ENCODE measurements around the gene ADCY9.
"Not testable (repeated sequence)": the region's sequence is repeated elsewhere in the genome, so short reads cannot be mapped to it uniquely, and the experiment has no call there.

Gene ADCY9

DNA sequence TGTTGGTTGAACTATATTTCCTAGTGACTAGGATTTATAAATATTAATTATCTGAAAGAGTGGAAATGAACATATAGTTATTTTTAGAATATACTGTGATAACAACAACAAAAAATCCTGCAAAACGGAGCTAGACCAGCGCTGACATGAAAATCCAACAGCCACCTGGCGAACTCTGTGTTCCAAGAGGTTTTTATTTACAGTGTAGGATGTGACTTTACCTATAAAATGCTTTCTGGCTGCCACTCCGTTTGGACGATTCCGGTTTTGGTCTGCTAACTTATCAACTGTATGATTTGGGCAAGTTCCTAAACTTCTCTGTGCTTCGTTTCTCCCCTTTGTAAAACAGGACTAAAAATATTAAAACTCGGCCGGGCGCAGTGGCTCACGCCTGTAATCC lies 73.7 kb downstream of the ADCY9 start:
- Histone ChIP-seq H3K36me3 (ENCODE audit: control insufficient read depth, insufficient read depth, low read length) (no peaks in the 10 kb centered on the region), H3K4me1 (ENCODE audit: control insufficient read depth, insufficient read depth, low read length, poor library complexity, severe bottlenecking) (no peaks in the 10 kb centered on the region), H3K27me3 (replicated peaks; ENCODE audit: control insufficient read depth, insufficient read depth, low read length, poor library complexity, severe bottlenecking) (no peaks in the 10 kb centered on the region), H3K9me3 (ENCODE audit: control insufficient read depth, low read length) (no peaks in the 10 kb centered on the region), H3K27ac (ENCODE audit: insufficient read depth, low read length, poor library complexity, severe bottlenecking) (no peak overlapping the region), H3K4me3 (ENCODE audit: insufficient read depth, low read depth, low read length, poor library complexity, severe bottlenecking) (no peak overlapping the region)
- no peak for DNase-seq

DNA sequence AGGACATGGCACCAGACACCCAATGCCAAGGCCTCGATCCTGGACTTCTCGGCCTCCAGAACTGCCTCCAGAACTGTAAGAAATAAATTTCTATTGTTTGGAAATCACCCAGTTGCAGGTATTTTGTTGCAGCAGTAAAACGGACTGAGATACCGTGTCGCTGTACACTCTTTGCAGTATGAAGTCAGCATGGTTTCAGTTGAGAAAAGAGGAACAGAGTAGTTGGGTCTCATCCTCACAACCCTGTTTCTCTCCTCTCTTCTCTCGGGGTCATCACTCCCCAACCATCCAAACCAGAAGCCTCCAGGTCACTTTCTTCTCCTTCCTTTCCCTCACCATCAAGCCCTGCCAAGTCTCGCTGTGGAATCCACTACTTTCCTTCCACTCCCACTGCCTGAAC lies 77.8 kb downstream of the ADCY9 start:
- Histone ChIP-seq H3K4me1 (ENCODE audit: control insufficient read depth, insufficient read depth, low read length, poor library complexity, severe bottlenecking) (no peaks in the 10 kb centered on the region), H3K27ac (ENCODE audit: insufficient read depth, low read length, poor library complexity, severe bottlenecking) (no peak overlapping the region), H3K4me3 (ENCODE audit: insufficient read depth, low read depth, low read length, poor library complexity, severe bottlenecking) (no peak overlapping the region), H3K27me3 (replicated peaks; ENCODE audit: control insufficient read depth, insufficient read depth, low read length, poor library complexity, severe bottlenecking) (no peaks in the 10 kb centered on the region), H3K36me3 (ENCODE audit: control insufficient read depth, insufficient read depth, low read length) (no peaks in the 10 kb centered on the region), H3K9me3 (ENCODE audit: control insufficient read depth, low read length) (no peaks in the 10 kb centered on the region)
- no peak for DNase-seq

DNA sequence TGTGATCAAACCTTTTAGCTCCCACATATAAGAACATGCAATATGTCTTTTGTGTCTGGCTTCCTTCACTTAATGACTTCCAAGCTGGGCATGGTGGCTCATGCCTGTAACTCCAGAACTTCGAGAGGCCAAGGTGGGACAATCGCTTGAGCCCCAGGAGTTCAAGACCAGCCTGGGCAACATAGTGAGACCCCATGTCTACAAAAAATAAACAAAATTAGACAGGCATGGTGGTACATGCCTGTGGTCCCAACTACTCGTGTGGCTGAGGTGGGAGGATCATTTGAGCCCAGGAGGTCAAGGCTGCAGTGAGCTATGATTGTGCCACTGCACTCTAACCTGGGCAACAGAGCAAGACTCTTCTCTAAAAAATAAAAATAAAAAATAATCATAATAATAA lies 79.3 kb downstream of the ADCY9 start:
- not testable (repeated sequence) for DNase-seq; H3K27me3 ChIP-seq (replicated peaks; ENCODE audit: control insufficient read depth, insufficient read depth, low read length, poor library complexity, severe bottlenecking); H3K9me3 ChIP-seq (ENCODE audit: control insufficient read depth, low read length); H3K4me1 ChIP-seq (ENCODE audit: control insufficient read depth, insufficient read depth, low read length, poor library complexity, severe bottlenecking); H3K4me3 ChIP-seq (ENCODE audit: insufficient read depth, low read depth, low read length, poor library complexity, severe bottlenecking); H3K27ac ChIP-seq (ENCODE audit: insufficient read depth, low read length, poor library complexity, severe bottlenecking); H3K36me3 ChIP-seq (ENCODE audit: control insufficient read depth, insufficient read depth, low read length)

DNA sequence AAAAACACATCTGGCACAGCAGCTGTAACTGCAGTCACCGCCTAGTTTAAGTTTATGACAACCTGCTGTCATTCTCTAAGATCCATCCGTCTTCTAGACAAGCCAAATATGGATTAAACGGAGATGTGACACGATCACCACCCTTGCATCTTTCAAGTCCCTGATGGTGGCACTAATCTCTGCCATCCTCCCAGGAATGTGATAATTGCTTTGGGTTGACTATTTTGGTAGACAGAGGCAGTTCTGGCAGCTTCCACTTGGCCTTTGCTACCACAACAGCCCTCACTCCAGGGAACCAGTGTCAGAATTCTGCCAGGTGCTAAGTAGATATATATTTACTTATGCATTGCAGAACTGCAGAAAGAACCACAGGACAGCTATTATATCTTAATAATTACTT lies 81.3 kb downstream of the ADCY9 start:
- H3K4me3 ChIP-seq (ENCODE audit: insufficient read depth, low read depth, low read length, poor library complexity, severe bottlenecking) = no peak overlapping the region
- H3K36me3 ChIP-seq (ENCODE audit: control insufficient read depth, insufficient read depth, low read length) = no peaks in the 10 kb centered on the region
- H3K27me3 ChIP-seq (replicated peaks; ENCODE audit: control insufficient read depth, insufficient read depth, low read length, poor library complexity, severe bottlenecking) = no peaks in the 10 kb centered on the region
- no peak overlapping the region for H3K27ac ChIP-seq (ENCODE audit: insufficient read depth, low read length, poor library complexity, severe bottlenecking)
- H3K9me3 ChIP-seq (ENCODE audit: control insufficient read depth, low read length) = no peaks in the 10 kb centered on the region
- no peak for DNase-seq
- no peaks in the 10 kb centered on the region for H3K4me1 ChIP-seq (ENCODE audit: control insufficient read depth, insufficient read depth, low read length, poor library complexity, severe bottlenecking)

DNA sequence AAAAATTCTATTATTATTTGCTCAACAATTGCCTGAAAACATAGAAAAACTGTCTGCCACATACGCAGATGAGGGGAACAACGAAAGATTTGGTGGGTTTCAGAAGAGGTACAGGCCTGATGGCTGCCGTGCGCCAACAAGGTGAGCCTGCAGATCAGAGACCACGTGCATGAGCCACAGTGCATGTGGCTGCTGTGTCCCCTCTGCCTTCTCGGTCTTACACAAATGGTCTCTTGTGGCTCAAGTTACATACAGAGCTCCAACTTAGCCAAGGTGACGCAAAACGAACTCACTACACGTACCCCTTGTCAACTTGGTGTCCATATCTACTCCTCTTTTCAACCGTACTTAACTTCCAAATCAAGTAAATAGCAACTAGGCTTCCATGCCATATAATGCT lies 82.3 kb downstream of the ADCY9 start:
- Histone ChIP-seq H3K4me3 (ENCODE audit: insufficient read depth, low read depth, low read length, poor library complexity, severe bottlenecking) (no peak overlapping the region), H3K27me3 (replicated peaks; ENCODE audit: control insufficient read depth, insufficient read depth, low read length, poor library complexity, severe bottlenecking) (no peaks in the 10 kb centered on the region), H3K27ac (ENCODE audit: insufficient read depth, low read length, poor library complexity, severe bottlenecking) (no peak overlapping the region), H3K9me3 (ENCODE audit: control insufficient read depth, low read length) (no peaks in the 10 kb centered on the region), H3K4me1 (ENCODE audit: control insufficient read depth, insufficient read depth, low read length, poor library complexity, severe bottlenecking) (no peaks in the 10 kb centered on the region), H3K36me3 (ENCODE audit: control insufficient read depth, insufficient read depth, low read length) (no peaks in the 10 kb centered on the region)
- DNase-seq = no peak

DNA sequence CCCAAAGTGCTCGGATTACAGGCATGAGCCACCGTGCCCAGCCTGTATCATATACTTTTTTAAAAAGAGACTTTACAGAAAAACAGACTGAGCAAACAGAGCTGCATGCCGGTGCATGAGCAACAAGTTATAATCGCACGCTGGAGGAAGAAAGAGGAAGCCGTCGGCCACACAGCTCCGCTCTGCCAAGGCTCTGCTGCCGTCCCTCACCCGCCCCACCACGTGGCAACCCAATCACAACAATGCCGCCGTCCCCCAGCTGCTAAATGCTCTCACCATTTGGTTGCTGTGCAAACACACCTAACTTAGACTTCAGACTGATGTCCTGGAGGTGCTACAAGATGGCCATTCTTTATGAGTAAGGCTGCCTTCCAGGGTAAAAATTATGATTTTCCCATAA lies 83.5 kb downstream of the ADCY9 start:
- Histone ChIP-seq H3K4me3 (ENCODE audit: insufficient read depth, low read depth, low read length, poor library complexity, severe bottlenecking) (no peak overlapping the region), H3K36me3 (ENCODE audit: control insufficient read depth, insufficient read depth, low read length) (no peaks in the 10 kb centered on the region), H3K4me1 (ENCODE audit: control insufficient read depth, insufficient read depth, low read length, poor library complexity, severe bottlenecking) (no peaks in the 10 kb centered on the region), H3K9me3 (ENCODE audit: control insufficient read depth, low read length) (no peaks in the 10 kb centered on the region), H3K27me3 (replicated peaks; ENCODE audit: control insufficient read depth, insufficient read depth, low read length, poor library complexity, severe bottlenecking) (no peaks in the 10 kb centered on the region), H3K27ac (ENCODE audit: insufficient read depth, low read length, poor library complexity, severe bottlenecking) (no peak overlapping the region)
- no peak for DNase-seq

DNA sequence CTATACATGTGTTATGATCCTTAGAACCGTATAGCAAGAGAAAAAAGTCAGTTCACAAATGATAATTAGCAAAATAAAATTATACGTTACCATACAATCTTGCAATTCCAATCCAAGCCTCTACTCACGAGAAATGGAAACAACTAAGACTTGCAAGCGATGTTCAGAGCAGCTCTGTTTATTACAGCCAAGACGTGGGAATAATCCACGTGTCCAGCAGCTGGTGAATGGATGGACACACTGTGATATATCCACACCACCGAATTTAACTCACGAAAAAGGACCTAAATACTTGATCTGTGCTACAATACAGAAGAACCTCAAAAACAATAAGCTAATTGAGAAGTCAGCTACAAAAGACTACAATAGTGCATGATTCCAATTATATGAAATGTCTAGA lies 88.1 kb downstream of the ADCY9 start:
- no peak for DNase-seq
- Histone ChIP-seq H3K27ac (ENCODE audit: insufficient read depth, low read length, poor library complexity, severe bottlenecking) (no peak overlapping the region), H3K4me1 (ENCODE audit: control insufficient read depth, insufficient read depth, low read length, poor library complexity, severe bottlenecking) (no peaks in the 10 kb centered on the region), H3K4me3 (ENCODE audit: insufficient read depth, low read depth, low read length, poor library complexity, severe bottlenecking) (no peak overlapping the region), H3K27me3 (replicated peaks; ENCODE audit: control insufficient read depth, insufficient read depth, low read length, poor library complexity, severe bottlenecking) (no peaks in the 10 kb centered on the region), H3K36me3 (ENCODE audit: control insufficient read depth, insufficient read depth, low read length) (no peaks in the 10 kb centered on the region), H3K9me3 (ENCODE audit: control insufficient read depth, low read length) (no peaks in the 10 kb centered on the region)

DNA sequence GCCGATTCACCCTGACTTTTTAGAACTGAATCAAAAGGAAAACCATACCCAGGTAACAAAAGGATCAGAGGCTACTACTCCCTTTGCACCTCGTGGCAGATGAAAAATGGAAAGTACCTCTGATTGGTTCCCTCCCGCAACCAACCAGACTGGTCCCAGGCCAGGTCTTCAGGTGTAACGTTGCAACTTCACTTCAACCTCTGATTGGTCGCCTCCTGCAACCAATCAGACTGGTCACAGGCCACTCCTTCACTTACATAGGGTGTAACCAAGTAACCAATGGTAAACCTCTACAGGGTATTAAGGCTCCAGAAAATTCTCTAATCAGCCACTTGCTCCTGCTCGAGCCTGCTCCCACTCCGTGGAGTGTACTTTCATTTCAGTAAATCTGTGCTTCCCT lies 89.4 kb downstream of the ADCY9 start:
- Histone ChIP-seq H3K4me1 (ENCODE audit: control insufficient read depth, insufficient read depth, low read length, poor library complexity, severe bottlenecking) (no peaks in the 10 kb centered on the region), H3K36me3 (ENCODE audit: control insufficient read depth, insufficient read depth, low read length) (no peaks in the 10 kb centered on the region), H3K9me3 (ENCODE audit: control insufficient read depth, low read length) (no peaks in the 10 kb centered on the region), H3K27ac (ENCODE audit: insufficient read depth, low read length, poor library complexity, severe bottlenecking) (no peak overlapping the region), H3K27me3 (replicated peaks; ENCODE audit: control insufficient read depth, insufficient read depth, low read length, poor library complexity, severe bottlenecking) (no peaks in the 10 kb centered on the region), H3K4me3 (ENCODE audit: insufficient read depth, low read depth, low read length, poor library complexity, severe bottlenecking) (no peak overlapping the region)
- DNase-seq = no peak

DNA sequence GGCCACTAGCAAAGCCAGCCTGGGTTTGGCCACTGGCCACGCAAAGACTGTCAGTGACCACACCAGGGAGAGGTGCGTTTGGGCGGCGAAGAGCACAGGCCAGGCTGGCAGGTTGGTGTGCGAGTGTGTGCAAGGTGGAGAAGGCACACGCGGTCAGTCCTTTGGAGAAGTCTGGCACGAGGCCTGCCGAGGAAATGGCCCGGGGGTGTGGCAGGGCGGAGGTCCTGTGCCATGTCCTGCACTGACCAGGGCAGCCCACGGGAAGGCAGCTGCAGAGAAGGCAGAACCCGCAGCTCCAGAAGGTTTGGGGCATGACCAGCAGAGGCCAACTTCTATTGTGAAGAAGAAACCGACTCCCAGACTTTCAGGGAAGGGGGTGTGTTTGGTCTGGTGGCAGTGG lies 90.8 kb downstream of the ADCY9 start:
- H3K4me3 ChIP-seq (ENCODE audit: insufficient read depth, low read depth, low read length, poor library complexity, severe bottlenecking) = no peak overlapping the region
- H3K36me3 ChIP-seq (ENCODE audit: control insufficient read depth, insufficient read depth, low read length) = no peaks in the 10 kb centered on the region
- H3K27ac ChIP-seq (ENCODE audit: insufficient read depth, low read length, poor library complexity, severe bottlenecking) = no peak overlapping the region
- H3K9me3 ChIP-seq (ENCODE audit: control insufficient read depth, low read length) = no peaks in the 10 kb centered on the region
- H3K27me3 ChIP-seq (replicated peaks; ENCODE audit: control insufficient read depth, insufficient read depth, low read length, poor library complexity, severe bottlenecking) = no peaks in the 10 kb centered on the region
- no peak for DNase-seq
- H3K4me1 ChIP-seq (ENCODE audit: control insufficient read depth, insufficient read depth, low read length, poor library complexity, severe bottlenecking) = no peaks in the 10 kb centered on the region

DNA sequence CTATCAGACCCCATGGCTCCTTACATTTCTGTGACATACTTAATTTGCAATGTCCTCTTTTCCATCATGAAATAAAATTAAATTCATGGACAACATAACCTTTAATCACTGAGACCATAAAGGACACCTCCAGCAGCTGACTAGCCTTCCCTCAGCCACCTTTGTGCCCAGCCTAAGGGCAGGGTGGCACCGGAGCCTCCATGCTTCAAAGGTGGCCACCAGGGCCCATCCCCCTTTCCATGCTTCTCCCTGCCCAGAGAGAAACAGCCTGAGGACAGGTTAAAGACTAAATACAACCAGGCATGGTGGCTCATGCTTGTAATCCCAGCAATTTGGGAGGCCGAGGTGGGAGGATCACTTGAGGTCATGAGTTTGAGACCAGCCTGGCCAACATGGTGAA lies 94.3 kb downstream of the ADCY9 start:
- Histone ChIP-seq H3K27ac (ENCODE audit: insufficient read depth, low read length, poor library complexity, severe bottlenecking) (no peak overlapping the region), H3K27me3 (replicated peaks; ENCODE audit: control insufficient read depth, insufficient read depth, low read length, poor library complexity, severe bottlenecking) (no peaks in the 10 kb centered on the region), H3K4me3 (ENCODE audit: insufficient read depth, low read depth, low read length, poor library complexity, severe bottlenecking) (no peak overlapping the region), H3K9me3 (ENCODE audit: control insufficient read depth, low read length) (no peaks in the 10 kb centered on the region), H3K4me1 (ENCODE audit: control insufficient read depth, insufficient read depth, low read length, poor library complexity, severe bottlenecking) (peaks cover 3% of the 10 kb centered on the region), H3K36me3 (ENCODE audit: control insufficient read depth, insufficient read depth, low read length) (no peaks in the 10 kb centered on the region)
- DNase-seq = no peak
